IPS DF 6.9 (cell line): Measurements from ENCODE around the gene HTATSF1.

Source experiments
- DNase-seq: peaks from one replicate; pipeline ENCODE4 v3.0.0-alpha.2; 2013; ENCODE audit warnings: low read depth, low spot score
- H3K27ac ChIP-seq: one replicate; pipeline ENCODE4 v1.5.1; 2013; ENCODE audit warnings: low read length, control low read depth
- H3K27me3 ChIP-seq: 2 replicates; pipeline ENCODE4 v1.6.1; 2013; ENCODE audit warnings: mild to moderate bottlenecking, low read length; ENCODE audit not compliant: control insufficient read depth, insufficient read depth
- H3K36me3 ChIP-seq: 2 replicates; pipeline ENCODE4 v1.6.1; 2013; ENCODE audit warnings: low read length; ENCODE audit not compliant: control insufficient read depth, insufficient read depth
- H3K4me1 ChIP-seq: 2 replicates; pipeline ENCODE4 v1.6.1; 2013; ENCODE audit warnings: low read length; ENCODE audit not compliant: control insufficient read depth, insufficient read depth
- H3K4me3 ChIP-seq: 2 replicates; pipeline ENCODE4 v1.5.1; 2013; ENCODE audit warnings: mild to moderate bottlenecking, low read length
- H3K9me3 ChIP-seq: 2 replicates; pipeline ENCODE4 v1.6.1; 2013; ENCODE audit warnings: low read length, inconsistent platforms; ENCODE audit not compliant: control insufficient read depth, insufficient read depth
- WGBS: extraction: QIAGEN DNeasy Blood & Tissue Kit; methylation state at CpG from one replicate; pipeline ENCODE4 v1.1.7; 2013; ENCODE audit warnings: mixed read lengths, missing lambda C conversion rate; ENCODE audit not compliant: insufficient read length, insufficient coverage; 5-methylcytosine and 5-hydroxymethylcytosine counted together

HTATSF1 gene

GRCh38 chrX:136540226-136540625 is 42.8 kb downstream of the HTATSF1 start:
- no peak for DNase-seq
- H3K27ac ChIP-seq = no peak overlapping the region
- no peaks in the 10 kb centered on the region for H3K36me3 ChIP-seq
- whole genome bisulfite sequencing = no CpG with 5 or more reads among the region's 5 CpGs
- H3K4me3 ChIP-seq = no peak overlapping the region
- no peaks in the 10 kb centered on the region for H3K27me3 ChIP-seq
- no peaks in the 10 kb centered on the region for H3K9me3 ChIP-seq
- no peaks in the 10 kb centered on the region for H3K4me1 ChIP-seq

- no peaks in the 10 kb centered on the region for H3K4me1 ChIP-seq
- H3K27me3 ChIP-seq = no peaks in the 10 kb centered on the region
- no peak for DNase-seq
- H3K27ac ChIP-seq = no peak overlapping the region
- H3K9me3 ChIP-seq = no peaks in the 10 kb centered on the region
- no CpG with 5 or more reads among the region's 3 CpGs for WGBS
- no peaks in the 10 kb centered on the region for H3K36me3 ChIP-seq
- no peak overlapping the region for H3K4me3 ChIP-seq
These were observed 43.9 kb downstream of the HTATSF1 start for GRCh38 chrX:136541294-136541693.

- H3K27ac ChIP-seq = no peak overlapping the region
- no peak for DNase-seq
- no peak overlapping the region for H3K4me3 ChIP-seq
- H3K4me1 ChIP-seq = no peaks in the 10 kb centered on the region
- no peaks in the 10 kb centered on the region for H3K9me3 ChIP-seq
- no CpG with 5 or more reads among the region's 7 CpGs for WGBS
- no peaks in the 10 kb centered on the region for H3K36me3 ChIP-seq
- no peaks in the 10 kb centered on the region for H3K27me3 ChIP-seq
These were observed 44.9 kb downstream of the HTATSF1 start for GRCh38 chrX:136542281-136542680.

GRCh38 chrX:136546371-136546781 is 49.0 kb downstream of the HTATSF1 start:
- WGBS = no CpG with 5 or more reads among the region's 3 CpGs

GRCh38 chrX:136549226-136549625 is 51.8 kb downstream of the HTATSF1 start:
- Histone ChIP-seq H3K27me3 (no peaks in the 10 kb centered on the region), H3K36me3 (no peaks in the 10 kb centered on the region), H3K4me1 (no peaks in the 10 kb centered on the region), H3K9me3 (no peaks in the 10 kb centered on the region), H3K4me3 (no peak overlapping the region), H3K27ac (no peak overlapping the region)
- WGBS = no CpG with 5 or more reads among the region's 5 CpGs
- DNase-seq = no peak

More at GRCh38 chrX:136546371-136546781, 49.0 kb downstream of the HTATSF1 start:
- no peaks in the 10 kb centered on the region for H3K9me3 ChIP-seq
- no peaks in the 10 kb centered on the region for H3K27me3 ChIP-seq
- no peak for DNase-seq
- no peaks in the 10 kb centered on the region for H3K4me1 ChIP-seq
- no peaks in the 10 kb centered on the region for H3K36me3 ChIP-seq
- H3K4me3 ChIP-seq = no peak overlapping the region
- H3K27ac ChIP-seq = no peak overlapping the region

- no peaks in the 10 kb centered on the region for H3K27me3 ChIP-seq
- no peak overlapping the region for H3K4me3 ChIP-seq
- WGBS = no CpG with 5 or more reads among the region's 1 CpG
- H3K4me1 ChIP-seq = no peaks in the 10 kb centered on the region
- no peaks in the 10 kb centered on the region for H3K9me3 ChIP-seq
- no peak for DNase-seq
- H3K27ac ChIP-seq = no peak overlapping the region
- H3K36me3 ChIP-seq = no peaks in the 10 kb centered on the region
These were observed 54.0 kb downstream of the HTATSF1 start for GRCh38 chrX:136551410-136551809.

GRCh38 chrX:136555694-136556093 is 58.3 kb downstream of the HTATSF1 start:
- no peak overlapping the region for H3K4me3 ChIP-seq
- no peaks in the 10 kb centered on the region for H3K4me1 ChIP-seq
- no peaks in the 10 kb centered on the region for H3K36me3 ChIP-seq
- no peaks in the 10 kb centered on the region for H3K9me3 ChIP-seq
- WGBS = no CpG with 5 or more reads among the region's 2 CpGs
- no peaks in the 10 kb centered on the region for H3K27me3 ChIP-seq
- H3K27ac ChIP-seq = no peak overlapping the region
- DNase-seq = no peak
